ENCODE measurements around the gene SGK1.

Gene SGK1

DNA sequence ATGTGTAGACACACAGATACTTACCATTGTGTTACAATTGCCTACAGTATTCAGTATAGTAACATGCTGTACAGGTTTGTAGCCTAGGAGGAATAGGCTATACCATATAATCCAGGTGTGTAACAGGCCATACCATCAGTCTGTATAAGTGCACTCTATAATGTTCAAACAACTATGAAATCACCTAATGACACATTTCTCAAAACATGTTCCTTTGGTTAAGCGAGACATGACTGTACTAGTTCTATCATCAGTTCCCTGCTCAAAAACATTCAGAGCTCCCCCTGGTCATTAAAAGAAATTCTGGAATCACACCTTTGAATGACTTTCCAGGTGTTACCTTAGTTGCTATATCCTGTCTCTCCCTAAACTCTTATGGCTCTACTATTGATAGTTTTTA lies 195.1 kb downstream of the SGK1 start:
- no peak for DNase-seq (ENCODE audit: low spot score)

DNA sequence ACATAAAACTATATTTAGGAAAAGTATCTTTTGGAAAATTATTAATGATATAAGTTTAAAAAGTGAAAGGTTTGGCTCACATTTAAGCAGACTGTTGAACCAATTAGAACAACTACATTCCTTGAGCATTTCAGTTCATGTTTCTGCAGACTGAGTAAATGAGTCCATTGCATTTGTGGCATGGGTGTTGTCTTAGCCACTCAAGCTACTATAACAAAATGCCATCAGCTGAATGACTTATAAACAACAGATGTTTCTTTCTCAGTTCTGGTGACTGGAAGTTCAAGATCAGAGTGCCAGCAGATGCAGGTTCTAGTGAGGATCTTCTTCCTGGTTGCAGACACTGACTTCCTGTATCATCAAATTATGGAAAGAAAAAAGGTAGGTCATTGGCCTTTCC lies 198.4 kb downstream of the SGK1 start:
- DNase-seq (ENCODE audit: low spot score) = no peak
